WI38 (cell line): ENCODE data around the gene FANCI.

ENCODE experiments used
- H3K4me3 ChIP-seq: 2 replicates; pipeline ENCODE4 v1.5.1; 2011; ENCODE audit warnings: low read depth, mild to moderate bottlenecking, control low read depth, low read length
- TF ChIP-seq, protein P1 (sequence below): IDR thresholded peaks from 2 replicates; pipeline ENCODE4 v1.5.1; 2012; ENCODE audit warnings: low read depth, mild to moderate bottlenecking, control low read depth, low read length

FANCI gene

DNA sequence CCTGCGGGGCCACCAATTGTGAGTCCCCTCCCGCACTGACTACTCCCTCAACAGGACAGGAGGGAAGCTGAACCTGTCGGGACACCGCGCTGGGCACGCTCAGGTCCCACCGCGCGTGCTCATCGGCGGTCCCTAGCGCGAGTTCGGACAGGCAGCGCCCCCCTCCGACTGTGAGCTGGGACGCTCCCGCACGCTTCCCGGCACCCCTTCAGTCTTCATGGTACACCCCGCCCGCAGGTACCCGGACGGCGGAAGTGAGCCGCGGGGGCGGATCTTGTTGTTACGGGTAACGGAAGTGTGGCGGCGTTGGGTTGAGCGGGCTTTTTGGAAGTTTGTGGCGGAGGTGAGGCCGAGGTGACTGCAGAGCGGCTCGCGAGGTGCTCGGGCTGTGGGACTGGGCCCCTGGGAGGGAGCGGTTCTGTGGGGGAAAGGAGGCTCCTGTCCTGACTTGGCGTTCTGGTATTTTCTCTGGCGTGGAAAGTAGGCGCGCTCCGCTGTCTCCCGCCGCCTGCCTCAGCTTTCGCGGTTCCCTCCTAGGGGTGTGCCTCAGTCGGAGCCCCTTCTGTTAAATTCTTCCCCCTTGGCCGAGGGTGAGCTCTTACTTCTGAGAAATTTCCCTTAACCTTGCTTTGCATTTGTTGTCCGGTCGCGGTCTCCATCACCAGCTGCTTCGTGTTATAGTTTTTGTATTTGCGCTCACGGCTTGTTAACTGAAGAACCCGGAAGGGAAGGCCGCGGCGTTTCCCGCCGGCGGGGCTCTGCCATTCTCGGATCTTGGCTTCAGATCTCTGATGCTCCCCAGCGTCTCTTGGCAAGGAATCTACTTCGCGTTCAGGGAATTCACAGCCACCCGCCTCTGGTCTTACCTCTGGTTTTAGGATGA is at the start of gene FANCI:
Gene FANCI, plus strand, starts transcription at position 289 of the 883 bp plus-strand sequence. CDS start 3,669 bp downstream, outside the sequence.
- peak within 1 kb of the TSS; percentile 83 for H3K4me3 ChIP-seq
- TF ChIP-seq, protein P1, sequence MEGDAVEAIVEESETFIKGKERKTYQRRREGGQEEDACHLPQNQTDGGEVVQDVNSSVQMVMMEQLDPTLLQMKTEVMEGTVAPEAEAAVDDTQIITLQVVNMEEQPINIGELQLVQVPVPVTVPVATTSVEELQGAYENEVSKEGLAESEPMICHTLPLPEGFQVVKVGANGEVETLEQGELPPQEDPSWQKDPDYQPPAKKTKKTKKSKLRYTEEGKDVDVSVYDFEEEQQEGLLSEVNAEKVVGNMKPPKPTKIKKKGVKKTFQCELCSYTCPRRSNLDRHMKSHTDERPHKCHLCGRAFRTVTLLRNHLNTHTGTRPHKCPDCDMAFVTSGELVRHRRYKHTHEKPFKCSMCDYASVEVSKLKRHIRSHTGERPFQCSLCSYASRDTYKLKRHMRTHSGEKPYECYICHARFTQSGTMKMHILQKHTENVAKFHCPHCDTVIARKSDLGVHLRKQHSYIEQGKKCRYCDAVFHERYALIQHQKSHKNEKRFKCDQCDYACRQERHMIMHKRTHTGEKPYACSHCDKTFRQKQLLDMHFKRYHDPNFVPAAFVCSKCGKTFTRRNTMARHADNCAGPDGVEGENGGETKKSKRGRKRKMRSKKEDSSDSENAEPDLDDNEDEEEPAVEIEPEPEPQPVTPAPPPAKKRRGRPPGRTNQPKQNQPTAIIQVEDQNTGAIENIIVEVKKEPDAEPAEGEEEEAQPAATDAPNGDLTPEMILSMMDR: peak; percentile 29

GRCh38 chr15:89194608-89195007 is 49.2 kb upstream of the FANCI start:
- no peak overlapping the region for H3K4me3 ChIP-seq
- TF ChIP-seq, protein P1: no peak

DNA sequence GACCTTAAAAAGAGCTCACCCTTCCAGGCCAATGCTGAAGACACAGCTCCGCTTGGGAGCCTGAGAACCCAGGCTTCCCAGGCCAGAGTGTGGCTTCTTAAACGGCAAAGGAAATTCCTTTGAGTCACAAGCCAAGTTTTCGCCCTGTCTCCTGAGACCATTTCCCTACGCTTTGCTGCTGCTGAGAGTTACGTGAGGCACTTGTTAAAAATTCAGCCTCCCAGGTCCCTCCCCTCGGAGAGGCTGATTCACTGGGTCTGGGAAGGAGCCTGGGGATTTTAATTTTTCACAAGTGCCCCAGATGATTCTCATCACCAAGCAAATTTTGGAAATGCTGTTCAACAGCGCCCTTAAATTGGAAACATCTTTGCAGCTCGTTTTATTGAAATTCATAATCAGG is 47.9 kb upstream of the FANCI start:
- no peak overlapping the region for H3K4me3 ChIP-seq
- TF ChIP-seq, protein P1: no peak

DNA sequence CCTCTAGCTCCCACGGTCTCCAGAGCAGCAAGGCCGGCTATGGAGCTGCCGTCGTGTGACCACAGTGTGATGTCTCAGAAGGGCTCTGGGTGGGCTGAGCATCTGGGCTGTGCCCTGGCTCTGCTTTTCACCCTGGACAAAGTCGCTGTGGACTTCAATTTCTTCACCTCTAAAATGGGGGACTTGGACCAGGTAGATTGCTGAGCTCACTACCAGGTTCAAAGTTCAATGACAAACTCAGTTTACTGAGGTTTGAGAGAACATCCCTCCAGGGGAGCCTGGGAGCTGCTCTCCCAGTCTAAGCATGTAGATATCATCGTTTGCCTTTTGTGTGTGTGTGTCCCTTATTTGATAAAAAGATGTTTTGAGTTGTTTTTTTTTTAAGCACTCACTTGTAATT is 47.5 kb upstream of the FANCI start:
- TF ChIP-seq, protein P1: no peak
- H3K4me3 ChIP-seq: no peak overlapping the region

GRCh38 chr15:89196994-89197393 is 46.8 kb upstream of the FANCI start:
- TF ChIP-seq, protein P1: no peak
- no peak overlapping the region for H3K4me3 ChIP-seq

- H3K4me3 ChIP-seq: no peak overlapping the region
Measured at GRCh38 chr15:89197503-89197971, 46.2 kb upstream of the FANCI start.

More at GRCh38 chr15:89197503-89197971, 46.2 kb upstream of the FANCI start:
- TF ChIP-seq, protein P1: no peak
